H9 (cell line): ENCODE results near the gene ANXA1. TPM values are rescaled to one million over a fixed set of nuclear protein-coding genes. Genes with fewer than 3 reads are reported as not detected.

Experiments
- DNase-seq: peaks from one replicate; pipeline ENCODE4 v3.0.0-alpha.2; 2017
- H2AFZ ChIP-seq: one replicate; pipeline ENCODE4 v1.6.1; 2013; ENCODE audit warnings: mild to moderate bottlenecking, low read length, control low read depth, moderate library complexity
- H2AK5ac ChIP-seq: 2 replicates; pipeline ENCODE4 v1.6.1; 2013; ENCODE audit warnings: low read length, control low read depth, mixed read lengths; ENCODE audit not compliant: insufficient read length
- H2BK120ac ChIP-seq: one replicate; pipeline ENCODE4 v1.6.1; 2013; ENCODE audit warnings: low read depth, mild to moderate bottlenecking, low read length, control low read depth, inconsistent platforms; ENCODE audit not compliant: poor library complexity, severe bottlenecking
- H2BK12ac ChIP-seq: 2 replicates; pipeline ENCODE4 v1.6.1; 2013; ENCODE audit warnings: low read length, control low read depth, mixed read lengths, low read depth; ENCODE audit not compliant: insufficient read length
- H2BK15ac ChIP-seq: 2 replicates; pipeline ENCODE4 v1.6.1; 2013; ENCODE audit warnings: low read depth, low read length, control low read depth
- H2BK20ac ChIP-seq: one replicate; pipeline ENCODE4 v1.6.1; 2013; ENCODE audit warnings: low read depth, mild to moderate bottlenecking, low read length, control low read depth, inconsistent platforms; ENCODE audit not compliant: poor library complexity, severe bottlenecking
- H2BK5ac ChIP-seq: 2 replicates; pipeline ENCODE4 v1.6.1; 2013; ENCODE audit warnings: low read length, control low read depth, mixed read lengths; ENCODE audit not compliant: insufficient read length
- H3K14ac ChIP-seq: 2 replicates; pipeline ENCODE4 v1.6.1; 2013; ENCODE audit warnings: low read length, control low read depth; ENCODE audit not compliant: insufficient read depth
- H3K18ac ChIP-seq: 2 replicates; pipeline ENCODE4 v1.6.1; 2013; ENCODE audit warnings: low read depth, mild to moderate bottlenecking, mixed read lengths, low read length, control low read depth; ENCODE audit not compliant: insufficient read length
- H3K23ac ChIP-seq: 2 replicates; pipeline ENCODE4 v1.6.1; 2013; ENCODE audit warnings: low read length, control low read depth, mixed read lengths, low read depth; ENCODE audit not compliant: insufficient read length
- H3K23me2 ChIP-seq: 2 replicates; pipeline ENCODE4 v1.6.1; 2013; ENCODE audit warnings: low read depth, mild to moderate bottlenecking, mixed read lengths, low read length, control low read depth; ENCODE audit not compliant: insufficient read length, poor library complexity, severe bottlenecking
- H3K27ac ChIP-seq: 2 replicates; pipeline ENCODE4 v1.5.1; 2013; ENCODE audit warnings: low read length, control low read depth, mixed read lengths, low read depth; ENCODE audit not compliant: insufficient read length
- H3K27me3 ChIP-seq: 2 replicates; pipeline ENCODE4 v1.6.1; 2013; ENCODE audit warnings: low read length, control low read depth, inconsistent platforms; ENCODE audit not compliant: insufficient read depth
- H3K4ac ChIP-seq: 2 replicates; pipeline ENCODE4 v1.6.1; 2013; ENCODE audit warnings: low read depth, mild to moderate bottlenecking, control low read depth, inconsistent platforms, low read length, moderate library complexity
- H3K4me1 ChIP-seq: 2 replicates; pipeline ENCODE4 v1.6.1; 2013; ENCODE audit warnings: low read length, control low read depth, inconsistent platforms; ENCODE audit not compliant: insufficient read depth
- H3K4me2 ChIP-seq: 2 replicates; pipeline ENCODE4 v1.6.1; 2013; ENCODE audit warnings: low read length, control low read depth, mixed read lengths; ENCODE audit not compliant: insufficient read length, insufficient read depth
- H3K56ac ChIP-seq: 2 replicates; pipeline ENCODE4 v1.6.1; 2013; ENCODE audit warnings: low read depth, mild to moderate bottlenecking, mixed read lengths, low read length, control low read depth; ENCODE audit not compliant: insufficient read length
- H3K79me1 ChIP-seq: 2 replicates; pipeline ENCODE4 v1.6.1; 2013; ENCODE audit warnings: low read depth, mild to moderate bottlenecking, moderate library complexity, low read length, control low read depth, inconsistent platforms; ENCODE audit not compliant: insufficient read depth, poor library complexity, severe bottlenecking
- H3K79me2 ChIP-seq: 2 replicates; pipeline ENCODE4 v1.6.1; 2013; ENCODE audit warnings: low read length, control low read depth, inconsistent platforms; ENCODE audit not compliant: insufficient read depth
- H3K9ac ChIP-seq: 2 replicates; pipeline ENCODE4 v1.6.1; 2013; ENCODE audit warnings: low read length, control low read depth, mixed read lengths; ENCODE audit not compliant: insufficient read length; ENCODE audit errors: extremely low read depth
- H3K9me3 ChIP-seq: one replicate; pipeline ENCODE4 v1.6.1; 2013; ENCODE audit warnings: low read depth, low read length, inconsistent platforms; ENCODE audit not compliant: control insufficient read depth
- H3T11ph ChIP-seq: one replicate; pipeline ENCODE4 v1.6.1; 2013; ENCODE audit warnings: mild to moderate bottlenecking, low read length, control low read depth, inconsistent platforms
- H4K20me1 ChIP-seq: one replicate; pipeline ENCODE4 v1.6.1; 2013; ENCODE audit not compliant: control insufficient read depth, insufficient read length, insufficient read depth
- H4K5ac ChIP-seq: 2 replicates; pipeline ENCODE4 v1.6.1; 2013; ENCODE audit warnings: low read depth, mild to moderate bottlenecking, mixed read lengths, low read length, control low read depth; ENCODE audit not compliant: insufficient read length
- H4K8ac ChIP-seq: replicated peaks from 2 replicates; pipeline ENCODE4 v1.6.1; 2013; ENCODE audit warnings: low read length, control low read depth, mixed read lengths, low read depth; ENCODE audit not compliant: insufficient read length
- H4K91ac ChIP-seq: 2 replicates; pipeline ENCODE4 v1.6.1; 2013; ENCODE audit warnings: low read depth, mild to moderate bottlenecking, moderate library complexity, mixed read lengths, low read length, control low read depth; ENCODE audit not compliant: insufficient read length
- H3K27ac Mint-ChIP-seq, 3 experiments: 2 replicates in 2 of 3; 3 replicates in 1 of 3; pipeline ENCODE4 v1.8.0; 2020 to 2021; ENCODE audit warnings: mixed read lengths in 3 of 3, mild to moderate bottlenecking in 1 of 3, moderate library complexity in 1 of 3
- H3K27me3 Mint-ChIP-seq: 2 replicates; pipeline ENCODE4 v1.8.0; 2021; ENCODE audit warnings: low read depth, mild to moderate bottlenecking, moderate library complexity, mixed read lengths
- H3K36me3 Mint-ChIP-seq, 3 experiments: 2 replicates in 2 of 3; 3 replicates in 1 of 3; pipeline ENCODE4 v1.8.0; 2020 to 2021; ENCODE audit warnings: low read depth in 3 of 3, mixed read lengths in 3 of 3; ENCODE audit not compliant: insufficient read depth in 1 of 3
- H3K4me1 Mint-ChIP-seq, 2 experiments: 2 replicates each; pipeline ENCODE4 v1.8.0; 2020; ENCODE audit warnings: mixed read lengths in 2 of 2
- H3K4me3 Mint-ChIP-seq, 2 experiments: 2 replicates in 1 of 2; 3 replicates in 1 of 2; pipeline ENCODE4 v1.8.0; 2020 to 2021; ENCODE audit warnings: mild to moderate bottlenecking in 2 of 2, mixed read lengths in 2 of 2, moderate library complexity in 1 of 2
- H3K9me3 Mint-ChIP-seq, 2 experiments: 2 replicates in 1 of 2; 3 replicates in 1 of 2; pipeline ENCODE4 v1.8.0; 2020; ENCODE audit warnings: mild to moderate bottlenecking in 2 of 2, mixed read lengths in 2 of 2, moderate library complexity in 1 of 2
- WGBS: extraction: QIAGEN DNeasy Blood & Tissue Kit; methylation state at CpG from one replicate; pipeline ENCODE4 v1.1.7; 2013; ENCODE audit warnings: missing lambda C conversion rate, low lambda C conversion rate, mixed read lengths; ENCODE audit not compliant: insufficient read length; ENCODE audit errors: extremely low coverage; 5-methylcytosine and 5-hydroxymethylcytosine counted together
- total RNA-seq: library from RNA; stranded (reverse); gene quantifications from 2 replicates; pipeline ENCODE4 v1.2.1, GENCODE V29; 2021
- TF ChIP-seq, protein P1 (sequence below): fragments of 200-600 bp; sonication (generic); conservative IDR thresholded peaks from 3 replicates; pipeline ENCODE4 v1.8.0; 2021; ENCODE audit warnings: antibody characterized with exemption, mild to moderate bottlenecking

Gene ANXA1
- total RNA-seq, 1 experiment from 2014 or later, result 3.5 TPM

- Mint-ChIP-seq H3K4me3 (no peak overlapping the region), H3K27ac (no peak overlapping the region), H3K9me3 (no peaks in the 10 kb centered on the region), H3K27me3 (no peaks in the 10 kb centered on the region; the same call in 1 of the 2 replicates), H3K4me1 (peaks cover 5 to 12% of the 10 kb centered on the region in 2 experiments; a peak in 3 of 4 replicates), H3K36me3 (no peaks in the 10 kb centered on the region)
- Histone ChIP-seq H2BK5ac (no peak overlapping the region), H2AK5ac (no peak overlapping the region), H3K4me2 (no peak overlapping the region), H3K18ac (no peak overlapping the region), H3T11ph (no peak overlapping the region), H3K9ac (no peak overlapping the region), H2BK15ac (no peak overlapping the region), H3K79me1 (no peaks in the 10 kb centered on the region), H4K20me1 (no peaks in the 10 kb centered on the region), H2AFZ (no peak overlapping the region), H3K14ac (no peak overlapping the region), H3K4me1 (no peaks in the 10 kb centered on the region), H2BK20ac (no peak overlapping the region), H3K4ac (no peak overlapping the region), H2BK120ac (no peak overlapping the region), H4K91ac (no peak overlapping the region), H3K23ac (no peak overlapping the region), H3K56ac (no peak overlapping the region), H3K79me2 (no peaks in the 10 kb centered on the region), H3K27me3 (no peaks in the 10 kb centered on the region), H4K8ac (no peak overlapping the region), H3K27ac (no peak overlapping the region), H2BK12ac (no peak overlapping the region), H4K5ac (no peak overlapping the region), H3K23me2 (no peaks in the 10 kb centered on the region), H3K9me3 (no peaks in the 10 kb centered on the region)
- TF ChIP-seq, protein P1, sequence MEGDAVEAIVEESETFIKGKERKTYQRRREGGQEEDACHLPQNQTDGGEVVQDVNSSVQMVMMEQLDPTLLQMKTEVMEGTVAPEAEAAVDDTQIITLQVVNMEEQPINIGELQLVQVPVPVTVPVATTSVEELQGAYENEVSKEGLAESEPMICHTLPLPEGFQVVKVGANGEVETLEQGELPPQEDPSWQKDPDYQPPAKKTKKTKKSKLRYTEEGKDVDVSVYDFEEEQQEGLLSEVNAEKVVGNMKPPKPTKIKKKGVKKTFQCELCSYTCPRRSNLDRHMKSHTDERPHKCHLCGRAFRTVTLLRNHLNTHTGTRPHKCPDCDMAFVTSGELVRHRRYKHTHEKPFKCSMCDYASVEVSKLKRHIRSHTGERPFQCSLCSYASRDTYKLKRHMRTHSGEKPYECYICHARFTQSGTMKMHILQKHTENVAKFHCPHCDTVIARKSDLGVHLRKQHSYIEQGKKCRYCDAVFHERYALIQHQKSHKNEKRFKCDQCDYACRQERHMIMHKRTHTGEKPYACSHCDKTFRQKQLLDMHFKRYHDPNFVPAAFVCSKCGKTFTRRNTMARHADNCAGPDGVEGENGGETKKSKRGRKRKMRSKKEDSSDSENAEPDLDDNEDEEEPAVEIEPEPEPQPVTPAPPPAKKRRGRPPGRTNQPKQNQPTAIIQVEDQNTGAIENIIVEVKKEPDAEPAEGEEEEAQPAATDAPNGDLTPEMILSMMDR, result no peak
- no CpG with 5 or more reads among the region's 3 CpGs for WGBS
- DNase-seq, result no peak
Measured at GRCh38 chr9:73179589-73179988, 27.9 kb downstream of the ANXA1 start.
